ENCODE measurements around the gene IFNA10.
"Not testable (repeated sequence)": the region's sequence is repeated elsewhere in the genome, so short reads cannot be mapped to it uniquely, and the experiment has no call there.

DNA sequence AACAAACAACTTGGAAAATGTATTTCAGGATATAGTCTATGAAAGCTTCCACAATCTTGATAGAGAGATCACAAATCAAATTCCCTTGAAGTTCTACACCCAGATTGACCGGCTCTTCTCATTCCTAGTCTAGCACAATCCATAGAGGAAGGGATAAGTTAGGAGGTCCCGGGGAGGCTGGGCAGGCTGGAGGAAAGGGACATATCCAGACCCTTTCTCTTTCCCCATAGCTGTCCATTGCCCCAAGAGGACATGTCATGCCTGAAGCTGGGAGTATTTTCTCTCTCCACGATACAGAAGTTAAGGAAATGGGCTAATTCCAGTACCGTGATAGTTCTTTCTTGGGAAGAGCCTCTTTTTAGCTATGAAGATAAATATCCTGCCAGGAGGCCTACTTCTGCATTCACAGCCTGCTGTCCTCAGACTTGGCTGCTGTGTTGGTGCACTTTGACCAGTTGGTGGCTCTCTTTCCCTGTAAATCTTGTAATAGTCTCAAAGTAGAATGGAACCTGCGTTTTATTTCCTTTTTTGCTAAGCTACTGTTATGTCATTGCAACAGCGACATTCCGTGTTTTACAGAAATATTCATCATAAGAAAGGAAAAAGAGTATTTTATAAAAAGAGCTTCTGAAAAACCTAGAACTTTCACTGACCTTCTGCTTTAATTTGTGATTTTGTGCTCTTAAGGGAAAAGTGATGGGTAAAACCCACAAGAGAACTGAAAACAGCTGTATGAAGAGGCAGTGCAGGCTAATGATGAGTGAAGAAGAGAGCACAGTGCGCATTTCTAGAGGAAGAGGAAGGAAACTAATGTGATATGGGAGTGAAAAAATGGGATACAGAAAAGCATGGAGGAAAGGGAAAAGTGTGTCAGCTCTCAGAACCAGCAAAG is 28.8 kb upstream of the IFNA10 start:
- not testable (repeated sequence) for TF ChIP-seq ZFP36 (IDR thresholded peaks at IDR 0.05; ENCODE audit: borderline replicate concordance, partially characterized antibody); POLR2A (IDR thresholded peaks at IDR 0.05; ENCODE audit: low read length); JUN (IDR thresholded peaks at IDR 0.05); CHD2 (IDR thresholded peaks at IDR 0.05; ENCODE audit: low read length, partially characterized antibody); FOSL2 (IDR thresholded peaks at IDR 0.05); FOSL2 (CRISPR knock-in tag; IDR thresholded peaks at IDR 0.05); NR3C1 (IDR thresholded peaks at IDR 0.05)
- TF ChIP-seq, protein P1, sequence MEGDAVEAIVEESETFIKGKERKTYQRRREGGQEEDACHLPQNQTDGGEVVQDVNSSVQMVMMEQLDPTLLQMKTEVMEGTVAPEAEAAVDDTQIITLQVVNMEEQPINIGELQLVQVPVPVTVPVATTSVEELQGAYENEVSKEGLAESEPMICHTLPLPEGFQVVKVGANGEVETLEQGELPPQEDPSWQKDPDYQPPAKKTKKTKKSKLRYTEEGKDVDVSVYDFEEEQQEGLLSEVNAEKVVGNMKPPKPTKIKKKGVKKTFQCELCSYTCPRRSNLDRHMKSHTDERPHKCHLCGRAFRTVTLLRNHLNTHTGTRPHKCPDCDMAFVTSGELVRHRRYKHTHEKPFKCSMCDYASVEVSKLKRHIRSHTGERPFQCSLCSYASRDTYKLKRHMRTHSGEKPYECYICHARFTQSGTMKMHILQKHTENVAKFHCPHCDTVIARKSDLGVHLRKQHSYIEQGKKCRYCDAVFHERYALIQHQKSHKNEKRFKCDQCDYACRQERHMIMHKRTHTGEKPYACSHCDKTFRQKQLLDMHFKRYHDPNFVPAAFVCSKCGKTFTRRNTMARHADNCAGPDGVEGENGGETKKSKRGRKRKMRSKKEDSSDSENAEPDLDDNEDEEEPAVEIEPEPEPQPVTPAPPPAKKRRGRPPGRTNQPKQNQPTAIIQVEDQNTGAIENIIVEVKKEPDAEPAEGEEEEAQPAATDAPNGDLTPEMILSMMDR (IDR thresholded peaks at IDR 0.05) = peak; percentile 68
- peak; percentile 64 to 72 for TF ChIP-seq RAD21 (conservative IDR thresholded peaks at IDR 0.05 in 1 of 2, IDR thresholded peaks at IDR 0.05 in 1 of 2)
- TF ChIP-seq, protein P2, sequence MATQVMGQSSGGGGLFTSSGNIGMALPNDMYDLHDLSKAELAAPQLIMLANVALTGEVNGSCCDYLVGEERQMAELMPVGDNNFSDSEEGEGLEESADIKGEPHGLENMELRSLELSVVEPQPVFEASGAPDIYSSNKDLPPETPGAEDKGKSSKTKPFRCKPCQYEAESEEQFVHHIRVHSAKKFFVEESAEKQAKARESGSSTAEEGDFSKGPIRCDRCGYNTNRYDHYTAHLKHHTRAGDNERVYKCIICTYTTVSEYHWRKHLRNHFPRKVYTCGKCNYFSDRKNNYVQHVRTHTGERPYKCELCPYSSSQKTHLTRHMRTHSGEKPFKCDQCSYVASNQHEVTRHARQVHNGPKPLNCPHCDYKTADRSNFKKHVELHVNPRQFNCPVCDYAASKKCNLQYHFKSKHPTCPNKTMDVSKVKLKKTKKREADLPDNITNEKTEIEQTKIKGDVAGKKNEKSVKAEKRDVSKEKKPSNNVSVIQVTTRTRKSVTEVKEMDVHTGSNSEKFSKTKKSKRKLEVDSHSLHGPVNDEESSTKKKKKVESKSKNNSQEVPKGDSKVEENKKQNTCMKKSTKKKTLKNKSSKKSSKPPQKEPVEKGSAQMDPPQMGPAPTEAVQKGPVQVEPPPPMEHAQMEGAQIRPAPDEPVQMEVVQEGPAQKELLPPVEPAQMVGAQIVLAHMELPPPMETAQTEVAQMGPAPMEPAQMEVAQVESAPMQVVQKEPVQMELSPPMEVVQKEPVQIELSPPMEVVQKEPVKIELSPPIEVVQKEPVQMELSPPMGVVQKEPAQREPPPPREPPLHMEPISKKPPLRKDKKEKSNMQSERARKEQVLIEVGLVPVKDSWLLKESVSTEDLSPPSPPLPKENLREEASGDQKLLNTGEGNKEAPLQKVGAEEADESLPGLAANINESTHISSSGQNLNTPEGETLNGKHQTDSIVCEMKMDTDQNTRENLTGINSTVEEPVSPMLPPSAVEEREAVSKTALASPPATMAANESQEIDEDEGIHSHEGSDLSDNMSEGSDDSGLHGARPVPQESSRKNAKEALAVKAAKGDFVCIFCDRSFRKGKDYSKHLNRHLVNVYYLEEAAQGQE (IDR thresholded peaks at IDR 0.05) = not testable (repeated sequence)
- TF ChIP-seq, protein P3, sequence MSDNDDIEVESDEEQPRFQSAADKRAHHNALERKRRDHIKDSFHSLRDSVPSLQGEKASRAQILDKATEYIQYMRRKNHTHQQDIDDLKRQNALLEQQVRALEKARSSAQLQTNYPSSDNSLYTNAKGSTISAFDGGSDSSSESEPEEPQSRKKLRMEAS (IDR thresholded peaks at IDR 0.05) = not testable (repeated sequence)
- peak; percentile 44; the same call in 1 of the 3 replicates for TF ChIP-seq SMC3 (IDR thresholded peaks at IDR 0.05)
- TF ChIP-seq, protein P4, sequence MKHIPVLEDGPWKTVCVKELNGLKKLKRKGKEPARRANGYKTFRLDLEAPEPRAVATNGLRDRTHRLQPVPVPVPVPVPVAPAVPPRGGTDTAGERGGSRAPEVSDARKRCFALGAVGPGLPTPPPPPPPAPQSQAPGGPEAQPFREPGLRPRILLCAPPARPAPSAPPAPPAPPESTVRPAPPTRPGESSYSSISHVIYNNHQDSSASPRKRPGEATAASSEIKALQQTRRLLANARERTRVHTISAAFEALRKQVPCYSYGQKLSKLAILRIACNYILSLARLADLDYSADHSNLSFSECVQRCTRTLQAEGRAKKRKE (CRISPR knock-in tag; IDR thresholded peaks at IDR 0.05; ENCODE audit: low read depth) = not testable (repeated sequence)

Data from A549 (cell line).